Uterus (tissue), 2 donors: Measurements from ENCODE around the gene HEPN1.

Source experiments
- POLR2A ChIP-seq, 2 donors: fragments of 450-650 bp; IDR thresholded peaks; one replicate each; pipeline ENCODE4 v1.6.1; 2016; ENCODE audit warnings: antibody characterized with exemption in 2 of 2, mild to moderate bottlenecking in 1 of 2, moderate library complexity in 1 of 2
- TF ChIP-seq, protein P1 (sequence below), 4 experiments: fragments of 200-600 bp in 2 of 4; fragments of 450-650 bp in 2 of 4; sonication (generic) in 2 of 4; IDR thresholded peaks; one replicate each; pipeline ENCODE4 v1.5.1; 2016 to 2019; ENCODE audit warnings: antibody characterized with exemption in 4 of 4, mild to moderate bottlenecking in 2 of 4, moderate library complexity in 1 of 4

DNA sequence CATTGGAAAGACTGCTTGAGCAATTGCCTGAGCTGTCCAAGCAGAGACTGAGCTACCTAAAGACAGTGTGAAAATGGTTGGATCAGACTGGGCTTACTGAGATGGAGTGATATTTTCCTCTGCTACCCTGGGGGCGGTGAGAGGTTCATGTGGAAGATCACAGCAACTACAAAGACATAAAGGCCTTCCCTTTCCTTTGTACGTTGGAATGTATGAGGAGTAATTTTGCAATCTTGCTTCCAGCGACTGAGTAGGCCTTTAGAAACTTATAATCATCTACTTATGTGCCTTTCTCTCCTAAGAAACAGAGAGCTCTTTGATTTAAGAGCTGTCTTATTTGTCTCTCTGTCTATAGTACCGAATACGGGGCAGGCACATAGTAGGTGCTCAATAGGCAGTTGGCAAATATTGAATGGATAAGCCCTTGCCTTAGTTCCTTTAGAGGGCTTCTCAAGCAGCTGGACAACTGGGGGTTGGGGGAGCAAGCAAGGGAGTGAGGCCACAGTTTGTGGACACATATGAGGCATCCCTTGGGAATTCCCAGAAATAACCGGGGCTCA lies 19.2 kb downstream of the HEPN1 start:
- TF ChIP-seq, protein P1, sequence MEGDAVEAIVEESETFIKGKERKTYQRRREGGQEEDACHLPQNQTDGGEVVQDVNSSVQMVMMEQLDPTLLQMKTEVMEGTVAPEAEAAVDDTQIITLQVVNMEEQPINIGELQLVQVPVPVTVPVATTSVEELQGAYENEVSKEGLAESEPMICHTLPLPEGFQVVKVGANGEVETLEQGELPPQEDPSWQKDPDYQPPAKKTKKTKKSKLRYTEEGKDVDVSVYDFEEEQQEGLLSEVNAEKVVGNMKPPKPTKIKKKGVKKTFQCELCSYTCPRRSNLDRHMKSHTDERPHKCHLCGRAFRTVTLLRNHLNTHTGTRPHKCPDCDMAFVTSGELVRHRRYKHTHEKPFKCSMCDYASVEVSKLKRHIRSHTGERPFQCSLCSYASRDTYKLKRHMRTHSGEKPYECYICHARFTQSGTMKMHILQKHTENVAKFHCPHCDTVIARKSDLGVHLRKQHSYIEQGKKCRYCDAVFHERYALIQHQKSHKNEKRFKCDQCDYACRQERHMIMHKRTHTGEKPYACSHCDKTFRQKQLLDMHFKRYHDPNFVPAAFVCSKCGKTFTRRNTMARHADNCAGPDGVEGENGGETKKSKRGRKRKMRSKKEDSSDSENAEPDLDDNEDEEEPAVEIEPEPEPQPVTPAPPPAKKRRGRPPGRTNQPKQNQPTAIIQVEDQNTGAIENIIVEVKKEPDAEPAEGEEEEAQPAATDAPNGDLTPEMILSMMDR (IDR thresholded peaks at IDR 0.05), result no peak
- no peak for TF ChIP-seq POLR2A (IDR thresholded peaks at IDR 0.05)
